Uterus (tissue), 2 donors: ENCODE data around the gene ANKK1.

Experiments used
- CTCF ChIP-seq, 4 experiments: fragments of 200-600 bp in 2 of 4; fragments of 450-650 bp in 2 of 4; sonication (generic) in 2 of 4; IDR thresholded peaks; one replicate each; pipeline ENCODE4 v1.5.1; 2016 to 2019; ENCODE audit warnings: antibody characterized with exemption in 4 of 4, mild to moderate bottlenecking in 2 of 4, moderate library complexity in 1 of 4
- POLR2A ChIP-seq, 2 donors: fragments of 450-650 bp; IDR thresholded peaks; one replicate each; pipeline ENCODE4 v1.6.1; 2016; ENCODE audit warnings: antibody characterized with exemption in 2 of 2, mild to moderate bottlenecking in 1 of 2, moderate library complexity in 1 of 2

GRCh38 chr11:113363996-113364641 is 23.5 kb upstream of the ANKK1 start:
- no peak for TF ChIP-seq POLR2A (IDR thresholded peaks at IDR 0.05)
- TF ChIP-seq CTCF (IDR thresholded peaks at IDR 0.05) = no peak
